Stimulated activated CD8-positive, alpha-beta memory T cell treated with anti-CD3 and anti-CD28 coated beads, Interleukin-15, amount 100 ng/mL, for 24 hours (primary cell): ENCODE measurements around the gene CNGB1.
A peak's percentile ranks its signal among the peaks of the same experiment; 100 is the strongest.
"Not testable (repeated sequence)": the region's sequence is repeated elsewhere in the genome, so short reads cannot be mapped to it uniquely, and the experiment has no call there.

ENCODE experiments used
- DNase-seq: peaks from one replicate; pipeline ENCODE4 v3.0.0-alpha.2; 2020; ENCODE audit warnings: low read depth

Gene CNGB1

GRCh38 chr16:57970970-57971369, at the start of gene CNGB1:
Gene CNGB1, minus strand, starts transcription at chr16:57971128. Its CDS starts 3,842 bp downstream, at chr16:57967286.
- DNase-seq, result no peak

GRCh38 chr16:58019866-58020538, 49.1 kb upstream of the CNGB1 start:
- no peak for DNase-seq

GRCh38 chr16:58018803-58019202, 47.9 kb upstream of the CNGB1 start:
- no peak for DNase-seq

- DNase-seq, result no peak
These were observed 46.0 kb upstream of the CNGB1 start for GRCh38 chr16:58016840-58017446.

- DNase-seq, result no peak
These were observed 42.5 kb upstream of the CNGB1 start for GRCh38 chr16:58013201-58013956.

GRCh38 chr16:58012481-58012880, 41.6 kb upstream of the CNGB1 start:
- DNase-seq, result no peak

GRCh38 chr16:58011652-58012051, 40.7 kb upstream of the CNGB1 start:
- no peak for DNase-seq

- no peak for DNase-seq
These were observed 40.0 kb upstream of the CNGB1 start for GRCh38 chr16:58010886-58011285.

GRCh38 chr16:58009856-58010416, 39.0 kb upstream of the CNGB1 start:
- no peak for DNase-seq

- not testable (repeated sequence) for DNase-seq
These were observed 33.8 kb upstream of the CNGB1 start for GRCh38 chr16:58004736-58005135.

GRCh38 chr16:58002936-58003335, 32.0 kb upstream of the CNGB1 start:
- no peak for DNase-seq

GRCh38 chr16:58002416-58002800, 31.5 kb upstream of the CNGB1 start:
- DNase-seq, result no peak

- DNase-seq, result no peak
These were observed 31.0 kb upstream of the CNGB1 start for GRCh38 chr16:58001781-58002415.

- DNase-seq, result peak; percentile 78
These were observed 30.1 kb upstream of the CNGB1 start, which contains the start of gene USB1 for GRCh38 chr16:58000706-58001676. Gene USB1, plus strand, starts transcription at chr16:58001407. Its CDS starts 77 bp downstream, at chr16:58001484.

GRCh38 chr16:57999971-58000705, 29.2 kb upstream of the CNGB1 start, which contains the start of gene ZNF319:
Gene ZNF319, minus strand, starts transcription at chr16:58000672. Its CDS starts 2,407 bp downstream, at chr16:57998265.
- no peak for DNase-seq

GRCh38 chr16:57999366-57999970, 28.5 kb upstream of the CNGB1 start:
- DNase-seq, result no peak

GRCh38 chr16:57998992-57999365, 28.1 kb upstream of the CNGB1 start:
- no peak for DNase-seq

- DNase-seq, result no peak
These were observed 27.6 kb upstream of the CNGB1 start for GRCh38 chr16:57998486-57998885.

GRCh38 chr16:57997528-57998265, 26.8 kb upstream of the CNGB1 start:
- no peak for DNase-seq
